ENCODE results near the gene RAX2.
"Not testable (repeated sequence)": the region's sequence is repeated elsewhere in the genome, so short reads cannot be mapped to it uniquely, and the experiment has no call there.

Gene RAX2

DNA sequence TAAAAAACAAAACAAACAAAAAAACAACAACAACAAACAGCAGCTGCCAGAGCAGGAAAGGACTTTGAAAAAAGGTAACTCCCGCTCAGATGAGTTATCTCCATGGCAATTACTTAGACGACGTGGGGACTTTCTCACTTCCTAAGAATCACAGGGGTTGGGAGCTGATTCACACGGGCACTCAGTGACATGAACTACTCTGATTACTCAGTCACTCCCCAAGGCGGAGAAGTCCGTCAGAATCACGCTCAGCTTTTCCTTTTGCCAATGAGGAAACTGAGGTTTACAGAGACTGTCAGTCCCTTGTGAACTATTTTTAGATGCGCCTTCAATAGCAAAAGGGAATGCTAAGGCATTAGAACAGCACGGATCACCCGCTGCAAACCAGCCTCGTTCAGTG is 46.4 kb upstream of the RAX2 start:
- H3K79me2 ChIP-seq (ENCODE audit: control insufficient read depth, insufficient read depth, low read length, poor library complexity), result no peaks in the 10 kb centered on the region
- peak; percentile 7 to 50 for DNase-seq
- H4K8ac ChIP-seq (ENCODE audit: low read depth, low read length), result no peak overlapping the region
- H2BK120ac ChIP-seq (ENCODE audit: insufficient read depth, low read length, poor library complexity), result no peak overlapping the region
- peaks cover 3% of the 10 kb centered on the region for H3K9me3 ChIP-seq (ENCODE audit: insufficient read depth, low read depth, low read length)
- no CpG with 5 or more reads among the region's 11 CpGs for WGBS (ENCODE audit: extremely low coverage, insufficient coverage, insufficient read length)
- no peaks in the 10 kb centered on the region for H3K79me1 ChIP-seq (ENCODE audit: low read length)
- no peak overlapping the region for H2BK5ac ChIP-seq (ENCODE audit: low read depth, low read length, poor library complexity)
- no peaks in the 10 kb centered on the region for H3K4me1 ChIP-seq (ENCODE audit: control insufficient read depth in 1 of 2, insufficient read depth in 2 of 2, low read length in 2 of 2)
- no peak overlapping the region for H2AFZ ChIP-seq (ENCODE audit: insufficient read depth, low read length, poor library complexity)
- no peak overlapping the region for H3K27ac ChIP-seq (ENCODE audit: low read depth, low read length)
- H3K36me3 ChIP-seq (ENCODE audit: control insufficient read depth in 1 of 2, insufficient read depth in 2 of 2, low read length in 2 of 2), result no peaks in the 10 kb centered on the region
- H2AK5ac ChIP-seq (ENCODE audit: low read length), result no peak overlapping the region
- H3K18ac ChIP-seq (ENCODE audit: low read length), result no peak overlapping the region
- H3K14ac ChIP-seq (ENCODE audit: low read length), result no peak overlapping the region
- H3K23ac ChIP-seq (ENCODE audit: low read length), result no peak overlapping the region
- no peak overlapping the region for H2BK12ac ChIP-seq (ENCODE audit: low read length)
- H3K4ac ChIP-seq (ENCODE audit: low read depth, low read length), result no peak overlapping the region
- H3K9ac ChIP-seq (ENCODE audit: low read length), result no peak overlapping the region
- H3K27me3 ChIP-seq (ENCODE audit: insufficient read depth, low read length), result no peaks in the 10 kb centered on the region
- no peak overlapping the region for H4K91ac ChIP-seq (ENCODE audit: low read depth, low read length)
- no peak overlapping the region for H3K4me2 ChIP-seq (ENCODE audit: low read length)
- no peak overlapping the region for H4K12ac ChIP-seq (ENCODE audit: low read depth, low read length)
- no peak overlapping the region for H3K4me3 ChIP-seq (ENCODE audit: low read depth, low read length)

DNA sequence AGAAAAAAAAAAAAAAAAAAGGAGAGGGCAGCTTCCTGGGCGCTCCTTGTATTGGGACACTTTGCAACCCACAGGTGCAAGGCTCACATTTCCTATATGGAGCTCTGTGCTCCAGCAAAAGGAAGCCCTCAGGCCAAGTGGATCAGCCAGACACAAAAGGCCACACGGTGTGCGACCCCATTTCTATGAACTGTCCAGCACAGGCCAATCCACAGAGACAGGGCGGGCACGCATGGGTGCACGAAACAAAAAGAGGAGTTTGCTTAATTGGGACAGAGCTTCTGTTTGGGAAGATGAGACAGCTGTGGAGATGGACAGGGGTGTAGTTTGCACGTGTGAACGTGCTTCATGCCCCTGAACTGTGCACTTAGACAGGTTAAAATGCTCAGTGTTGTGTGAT is 45.7 kb upstream of the RAX2 start:
- Histone ChIP-seq H3K18ac (ENCODE audit: low read length) (no peak overlapping the region), H3K36me3 (ENCODE audit: control insufficient read depth in 1 of 2, insufficient read depth in 2 of 2, low read length in 2 of 2) (no peaks in the 10 kb centered on the region), H3K79me2 (ENCODE audit: control insufficient read depth, insufficient read depth, low read length, poor library complexity) (no peaks in the 10 kb centered on the region), H3K4me2 (ENCODE audit: low read length) (no peak overlapping the region), H4K8ac (ENCODE audit: low read depth, low read length) (no peak overlapping the region), H4K12ac (ENCODE audit: low read depth, low read length) (no peak overlapping the region), H3K27me3 (ENCODE audit: insufficient read depth, low read length) (no peaks in the 10 kb centered on the region), H3K23ac (ENCODE audit: low read length) (no peak overlapping the region), H2BK5ac (ENCODE audit: low read depth, low read length, poor library complexity) (no peak overlapping the region), H3K79me1 (ENCODE audit: low read length) (no peaks in the 10 kb centered on the region), H3K27ac (ENCODE audit: low read depth, low read length) (no peak overlapping the region), H4K91ac (ENCODE audit: low read depth, low read length) (no peak overlapping the region), H2AK5ac (ENCODE audit: low read length) (no peak overlapping the region), H3K4me1 (ENCODE audit: control insufficient read depth in 1 of 2, insufficient read depth in 2 of 2, low read length in 2 of 2) (no peaks in the 10 kb centered on the region), H2BK120ac (ENCODE audit: insufficient read depth, low read length, poor library complexity) (no peak overlapping the region), H3K9ac (ENCODE audit: low read length) (no peak overlapping the region), H2AFZ (ENCODE audit: insufficient read depth, low read length, poor library complexity) (no peak overlapping the region), H3K9me3 (ENCODE audit: insufficient read depth, low read depth, low read length) (peaks cover 3% of the 10 kb centered on the region), H3K4ac (ENCODE audit: low read depth, low read length) (no peak overlapping the region), H2BK12ac (ENCODE audit: low read length) (no peak overlapping the region), H3K4me3 (ENCODE audit: low read depth, low read length) (no peak overlapping the region), H3K14ac (ENCODE audit: low read length) (no peak overlapping the region)
- no peak for DNase-seq
- no CpG with 5 or more reads among the region's 8 CpGs for whole genome bisulfite sequencing (ENCODE audit: extremely low coverage, insufficient coverage, insufficient read length)

DNA sequence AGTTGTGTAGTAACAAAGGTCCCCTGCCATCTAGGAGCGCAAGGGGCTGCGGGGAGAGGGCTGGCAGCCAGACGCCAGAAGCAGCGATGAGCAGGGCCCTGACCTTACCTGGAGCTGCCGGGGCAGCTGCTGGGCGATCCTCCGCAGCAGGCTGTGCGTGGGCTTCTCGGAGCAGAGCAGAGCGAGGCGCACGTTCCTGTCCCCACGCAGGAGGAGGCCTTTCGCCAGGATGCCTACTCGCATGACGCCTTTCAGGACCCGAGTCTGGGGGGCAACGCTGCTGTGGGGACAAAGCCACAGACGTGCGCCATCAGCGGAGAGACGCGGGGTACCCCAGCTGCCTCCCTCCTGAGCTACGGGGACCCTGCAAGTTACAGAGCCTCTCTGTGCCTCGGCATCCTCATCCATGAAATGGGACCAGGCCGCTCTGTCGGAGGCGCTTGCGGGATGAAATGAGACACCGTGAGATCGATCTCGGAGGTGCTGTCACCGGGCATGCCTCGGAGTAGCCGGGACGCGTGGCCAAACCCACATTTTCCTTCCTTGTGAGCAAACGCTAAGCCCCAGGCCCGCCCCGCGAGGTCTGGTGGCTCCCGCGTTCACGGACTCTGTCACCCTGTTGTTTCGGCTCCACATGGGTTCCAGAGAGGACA is 44.7 kb upstream of the RAX2 start:
- no peak for DNase-seq
- H3K4me3 ChIP-seq (ENCODE audit: low read depth, low read length), result no peak overlapping the region
- no CpG with 5 or more reads among the region's 45 CpGs for WGBS (ENCODE audit: extremely low coverage, insufficient coverage, insufficient read length)

DNA sequence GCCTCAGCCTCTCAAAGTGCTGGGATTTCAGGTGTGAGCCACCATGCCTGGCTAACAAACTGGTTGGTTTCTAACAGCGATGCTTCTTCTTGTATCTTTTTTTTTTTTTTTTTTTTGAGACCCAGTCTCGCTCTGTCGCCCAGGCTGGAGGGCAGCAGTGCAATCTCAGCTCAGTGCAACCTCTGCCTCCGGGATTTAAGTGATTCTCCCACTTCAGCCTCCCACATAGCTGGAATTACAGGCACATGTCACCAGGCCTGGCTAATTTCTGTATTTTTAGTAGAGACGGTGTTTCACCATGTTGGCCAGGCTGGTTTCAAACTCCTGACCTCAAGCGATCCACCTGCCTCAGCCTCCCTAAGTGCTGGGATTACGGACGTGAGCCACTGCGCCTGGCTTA is 44.1 kb upstream of the RAX2 start:
- not testable (repeated sequence) for H3K4me3 ChIP-seq (ENCODE audit: low read depth, low read length); H3K9ac ChIP-seq (ENCODE audit: low read length); H3K79me2 ChIP-seq (ENCODE audit: control insufficient read depth, insufficient read depth, low read length, poor library complexity); H2AK5ac ChIP-seq (ENCODE audit: low read length); H4K91ac ChIP-seq (ENCODE audit: low read depth, low read length); H3K27me3 ChIP-seq (ENCODE audit: insufficient read depth, low read length); DNase-seq; H3K23ac ChIP-seq (ENCODE audit: low read length); H3K18ac ChIP-seq (ENCODE audit: low read length); H3K9me3 ChIP-seq (ENCODE audit: insufficient read depth, low read depth, low read length); H3K4me2 ChIP-seq (ENCODE audit: low read length); H3K79me1 ChIP-seq (ENCODE audit: low read length); H3K4ac ChIP-seq (ENCODE audit: low read depth, low read length); H2BK5ac ChIP-seq (ENCODE audit: low read depth, low read length, poor library complexity); H3K4me1 ChIP-seq (ENCODE audit: control insufficient read depth in 1 of 2, insufficient read depth in 2 of 2, low read length in 2 of 2); H3K27ac ChIP-seq (ENCODE audit: low read depth, low read length); H3K14ac ChIP-seq (ENCODE audit: low read length); H4K8ac ChIP-seq (ENCODE audit: low read depth, low read length); H4K12ac ChIP-seq (ENCODE audit: low read depth, low read length); H2BK12ac ChIP-seq (ENCODE audit: low read length); H2BK120ac ChIP-seq (ENCODE audit: insufficient read depth, low read length, poor library complexity); H3K36me3 ChIP-seq (ENCODE audit: control insufficient read depth in 1 of 2, insufficient read depth in 2 of 2, low read length in 2 of 2); H2AFZ ChIP-seq (ENCODE audit: insufficient read depth, low read length, poor library complexity)
- no CpG with 5 or more reads among the region's 9 CpGs for WGBS (ENCODE audit: extremely low coverage, insufficient coverage, insufficient read length)

More for the DNA sequence above, 44.7 kb upstream of the RAX2 start:
- Histone ChIP-seq H3K18ac (ENCODE audit: low read length) (no peak overlapping the region), H3K79me1 (ENCODE audit: low read length) (no peaks in the 10 kb centered on the region), H3K4me1 (ENCODE audit: control insufficient read depth in 1 of 2, insufficient read depth in 2 of 2, low read length in 2 of 2) (no peaks in the 10 kb centered on the region), H4K91ac (ENCODE audit: low read depth, low read length) (no peak overlapping the region), H2BK5ac (ENCODE audit: low read depth, low read length, poor library complexity) (no peak overlapping the region), H2AK5ac (ENCODE audit: low read length) (no peak overlapping the region), H3K79me2 (ENCODE audit: control insufficient read depth, insufficient read depth, low read length, poor library complexity) (no peaks in the 10 kb centered on the region), H3K27me3 (ENCODE audit: insufficient read depth, low read length) (no peaks in the 10 kb centered on the region), H3K23ac (ENCODE audit: low read length) (no peak overlapping the region), H3K9ac (ENCODE audit: low read length) (no peak overlapping the region), H3K36me3 (ENCODE audit: control insufficient read depth in 1 of 2, insufficient read depth in 2 of 2, low read length in 2 of 2) (no peaks in the 10 kb centered on the region), H3K14ac (ENCODE audit: low read length) (no peak overlapping the region), H3K4me2 (ENCODE audit: low read length) (no peak overlapping the region), H4K8ac (ENCODE audit: low read depth, low read length) (no peak overlapping the region), H2BK12ac (ENCODE audit: low read length) (no peak overlapping the region), H3K9me3 (ENCODE audit: insufficient read depth, low read depth, low read length) (peaks cover 3% of the 10 kb centered on the region), H3K27ac (ENCODE audit: low read depth, low read length) (no peak overlapping the region), H3K4ac (ENCODE audit: low read depth, low read length) (no peak overlapping the region), H2BK120ac (ENCODE audit: insufficient read depth, low read length, poor library complexity) (no peak overlapping the region), H2AFZ (ENCODE audit: insufficient read depth, low read length, poor library complexity) (no peak overlapping the region), H4K12ac (ENCODE audit: low read depth, low read length) (no peak overlapping the region)

All from trophoblast cell (in vitro differentiated cells and primary cell).